Body of pancreas (tissue), 4 donors: Measurements from ENCODE around the gene STOML1.

ENCODE experiments used
- POLR2A ChIP-seq, 3 donors: fragments of 450-650 bp; IDR thresholded peaks; one replicate each; pipeline ENCODE4 v1.6.1; 2016; ENCODE audit warnings: antibody characterized with exemption in 3 of 3, mild to moderate bottlenecking in 2 of 3
- TF ChIP-seq, protein P1 (sequence below), 7 experiments: fragments of 450-650 bp in 4 of 7; fragments of 200-600 bp in 3 of 7; sonication (generic) in 3 of 7; IDR thresholded peaks; one replicate each; pipeline ENCODE4 v1.5.1; 2016 to 2019; ENCODE audit warnings: antibody characterized with exemption in 7 of 7

DNA sequence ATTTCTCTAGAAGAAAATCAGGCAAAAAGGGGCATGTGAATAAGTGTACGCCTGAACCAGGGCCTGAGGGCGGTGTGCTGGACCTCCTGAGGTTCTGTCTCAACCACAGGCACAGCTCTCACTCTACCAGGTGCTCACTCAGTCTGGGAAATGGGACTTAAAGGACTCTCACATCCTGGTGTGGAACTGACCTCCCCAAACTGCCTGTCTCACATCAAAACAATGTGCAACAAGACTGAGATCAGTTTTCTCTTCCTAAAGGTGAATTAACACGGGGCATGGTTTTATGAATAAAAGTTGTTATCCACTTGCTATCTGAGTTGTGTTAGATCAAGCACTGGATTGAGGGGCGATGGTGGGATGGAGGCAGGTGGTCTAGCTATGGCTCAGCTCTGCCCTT is 4.8 kb downstream of the STOML1 start:
- TF ChIP-seq, protein P1, sequence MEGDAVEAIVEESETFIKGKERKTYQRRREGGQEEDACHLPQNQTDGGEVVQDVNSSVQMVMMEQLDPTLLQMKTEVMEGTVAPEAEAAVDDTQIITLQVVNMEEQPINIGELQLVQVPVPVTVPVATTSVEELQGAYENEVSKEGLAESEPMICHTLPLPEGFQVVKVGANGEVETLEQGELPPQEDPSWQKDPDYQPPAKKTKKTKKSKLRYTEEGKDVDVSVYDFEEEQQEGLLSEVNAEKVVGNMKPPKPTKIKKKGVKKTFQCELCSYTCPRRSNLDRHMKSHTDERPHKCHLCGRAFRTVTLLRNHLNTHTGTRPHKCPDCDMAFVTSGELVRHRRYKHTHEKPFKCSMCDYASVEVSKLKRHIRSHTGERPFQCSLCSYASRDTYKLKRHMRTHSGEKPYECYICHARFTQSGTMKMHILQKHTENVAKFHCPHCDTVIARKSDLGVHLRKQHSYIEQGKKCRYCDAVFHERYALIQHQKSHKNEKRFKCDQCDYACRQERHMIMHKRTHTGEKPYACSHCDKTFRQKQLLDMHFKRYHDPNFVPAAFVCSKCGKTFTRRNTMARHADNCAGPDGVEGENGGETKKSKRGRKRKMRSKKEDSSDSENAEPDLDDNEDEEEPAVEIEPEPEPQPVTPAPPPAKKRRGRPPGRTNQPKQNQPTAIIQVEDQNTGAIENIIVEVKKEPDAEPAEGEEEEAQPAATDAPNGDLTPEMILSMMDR (IDR thresholded peaks at IDR 0.05), result no peak
- no peak for TF ChIP-seq POLR2A (IDR thresholded peaks at IDR 0.05)
